ENCODE data around the gene CCDC40. TPM values are rescaled to one million over a fixed set of nuclear protein-coding genes. Genes with fewer than 3 reads are reported as not detected.
"Not testable (repeated sequence)": the region's sequence is repeated elsewhere in the genome, so short reads cannot be mapped to it uniquely, and the experiment has no call there.

Gene CCDC40
- total and polyA plus RNA-seq, 9 of the 15 experiments (the other 6 are each of a cell fraction or from before 2014, with no cell fraction given), result 0.07 to 0.33 TPM; not detected in 7

DNA sequence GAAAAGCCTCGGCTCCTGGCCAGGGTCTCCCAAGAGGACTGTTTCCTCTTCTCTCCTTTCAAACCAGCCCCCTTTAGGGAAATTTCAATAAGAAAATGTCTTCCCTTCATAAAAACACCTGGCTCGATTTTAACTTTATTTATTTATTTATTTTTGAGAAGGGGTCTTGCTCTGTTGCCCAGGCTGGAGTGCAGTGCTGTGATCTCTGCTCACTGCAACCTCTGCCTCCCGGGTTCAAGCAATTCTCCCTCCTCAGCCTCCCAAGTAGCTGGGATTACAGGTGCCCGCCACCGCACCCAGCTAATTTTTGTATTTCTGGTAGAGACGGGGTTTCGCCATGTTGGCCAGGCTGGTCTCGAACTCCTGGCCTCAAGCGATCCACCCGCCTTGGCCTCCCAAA, 10.3 kb downstream of the CCDC40 start:
- WGBS (ENCODE audit: insufficient coverage, low coverage, missing lambda C conversion rate), result 9% methylated on average over 10 of the region's 10 CpGs
- peaks cover 48 to 86% of the 10 kb centered on the region in 2 experiments for H3K27me3 ChIP-seq (ENCODE audit: control insufficient read depth in 2 of 2, insufficient read depth in 2 of 2, low read length in 2 of 2)
- CTCF ChIA-PET (ENCODE audit: low intra/inter-chr PET ratio); H3K4me3 ChIP-seq; H3K4me2 ChIP-seq (ENCODE audit: insufficient read depth, low read length); H3K9me3 ChIP-seq (replicated peaks; ENCODE audit: control insufficient read depth, insufficient read depth, low read depth, low read length); DNase-seq (ENCODE audit: extremely low read depth in 1 of 4, low spot score in 3 of 4); H3K79me2 ChIP-seq (ENCODE audit: control insufficient read depth, insufficient read depth, low read length); H3K27ac ChIP-seq (ENCODE audit: extremely low read depth, low read depth, low read length); H4K20me1 ChIP-seq (replicated peaks; ENCODE audit: control insufficient read depth, insufficient read depth, low read length); ATAC-seq; in situ Hi-C loops (cut with MboI); POLR2A ChIA-PET; H3K9me1 ChIP-seq (ENCODE audit: control insufficient read depth, insufficient read depth, low read length); FAIRE-seq; H3K9ac ChIP-seq (ENCODE audit: insufficient read depth in 1 of 2, low read depth in 2 of 2, low read length in 2 of 2); H3K36me3 ChIP-seq (ENCODE audit: control insufficient read depth, insufficient read depth, low read length); intact Hi-C loops (cut with micrococcal nuclease); H2AFZ ChIP-seq (ENCODE audit: low read depth, low read length); BruUV-seq (replicated peaks); H3K4me1 ChIP-seq (replicated peaks in 1 of 2; ENCODE audit: control insufficient read depth in 2 of 2, insufficient read depth in 2 of 2, low read length in 2 of 2): not testable (repeated sequence)
- TF ChIP-seq ZNF121 (CRISPR knock-in tag; conservative IDR thresholded peaks at IDR 0.05), result peak; percentile 74

GRCh38 chr17:80047176-80047575, 10.7 kb downstream of the CCDC40 start:
- Histone ChIP-seq H2AFZ (ENCODE audit: low read depth, low read length) (no peak overlapping the region), H3K4me2 (ENCODE audit: insufficient read depth, low read length) (no peak overlapping the region), H3K36me3 (ENCODE audit: control insufficient read depth, insufficient read depth, low read length) (no peaks in the 10 kb centered on the region), H4K20me1 (replicated peaks; ENCODE audit: control insufficient read depth, insufficient read depth, low read length) (no peaks in the 10 kb centered on the region), H3K4me3 (no peak overlapping the region), H3K9me3 (replicated peaks; ENCODE audit: control insufficient read depth, insufficient read depth, low read depth, low read length) (no peaks in the 10 kb centered on the region), H3K27me3 (ENCODE audit: control insufficient read depth in 2 of 2, insufficient read depth in 2 of 2, low read length in 2 of 2) (peaks cover 50 to 88% of the 10 kb centered on the region in 2 experiments), H3K9ac (ENCODE audit: insufficient read depth in 1 of 2, low read depth in 2 of 2, low read length in 2 of 2) (no peak overlapping the region; a peak in 1 of 4 replicates), H3K79me2 (ENCODE audit: control insufficient read depth, insufficient read depth, low read length) (no peaks in the 10 kb centered on the region), H3K4me1 (replicated peaks in 1 of 2; ENCODE audit: control insufficient read depth in 2 of 2, insufficient read depth in 2 of 2, low read length in 2 of 2) (no peaks in the 10 kb centered on the region), H3K27ac (ENCODE audit: extremely low read depth, low read depth, low read length) (no peak overlapping the region), H3K9me1 (ENCODE audit: control insufficient read depth, insufficient read depth, low read length) (no peaks in the 10 kb centered on the region)
- in situ Hi-C loops (cut with MboI), result no loop called here
- DNase-seq (ENCODE audit: extremely low read depth in 1 of 4, low spot score in 3 of 4) (no peak), FAIRE-seq (no peak), ATAC-seq (no peak)
- intact Hi-C loops (cut with micrococcal nuclease), result no loop called here
- WGBS (ENCODE audit: insufficient coverage, low coverage, missing lambda C conversion rate), result 7% methylated on average over 11 of the region's 11 CpGs
- TF ChIP-seq IRF9 (tag; IDR thresholded peaks at IDR 0.05) (no peak), KHSRP (IDR thresholded peaks at IDR 0.05) (no peak), HCFC1 (IDR thresholded peaks at IDR 0.05; ENCODE audit: low read depth, low read length) (no peak), POLR2A (conservative IDR thresholded peaks at IDR 0.05) (no peak), SIN3A (IDR thresholded peaks at IDR 0.05; ENCODE audit: borderline replicate concordance in 2 of 2, control insufficient read depth in 1 of 2, low read depth in 2 of 2, low read length in 2 of 2) (no peak), GATA2 (CRISPR knock-in tag; IDR thresholded peaks at IDR 0.05) (no peak)
- BruUV-seq (replicated peaks), result no TSS peak
- CTCF ChIA-PET (ENCODE audit: low intra/inter-chr PET ratio), result no interaction called here
- POLR2A ChIA-PET, result no interaction called here

Measured in K562 (cell line).